Measurements from ENCODE around the gene ASB13.

The ASB13 gene

GRCh38 chr10:5654218-5654755 is 12.1 kb downstream of the ASB13 start:
- Histone ChIP-seq H3K9ac (ENCODE audit: low read depth, low read length) (no peak overlapping the region), H3K36me3 (ENCODE audit: insufficient read depth, low read length) (no peaks in the 10 kb centered on the region), H3K4me2 (ENCODE audit: low read length) (no peak overlapping the region), H3K9me3 (replicated peaks; ENCODE audit: low read length) (no peaks in the 10 kb centered on the region), H3K4me3 (ENCODE audit: low read length) (no peak overlapping the region), H3K4me1 (ENCODE audit: control insufficient read depth, insufficient read depth, low read length) (no peaks in the 10 kb centered on the region), H3K27me3 (ENCODE audit: control insufficient read depth, insufficient read depth, low read length) (no peaks in the 10 kb centered on the region)

GRCh38 chr10:5652746-5653145 is 13.6 kb downstream of the ASB13 start:
- Histone ChIP-seq H3K4me3 (ENCODE audit: low read length) (no peak overlapping the region), H3K27me3 (ENCODE audit: control insufficient read depth, insufficient read depth, low read length) (no peaks in the 10 kb centered on the region), H3K9me3 (replicated peaks; ENCODE audit: low read length) (no peaks in the 10 kb centered on the region), H3K4me1 (ENCODE audit: control insufficient read depth, insufficient read depth, low read length) (no peaks in the 10 kb centered on the region), H3K9ac (ENCODE audit: low read depth, low read length) (no peak overlapping the region), H3K4me2 (ENCODE audit: low read length) (no peak overlapping the region), H3K36me3 (ENCODE audit: insufficient read depth, low read length) (peaks cover 7% of the 10 kb centered on the region)

- Histone ChIP-seq H3K36me3 (ENCODE audit: insufficient read depth, low read length) (peaks cover 7% of the 10 kb centered on the region), H3K4me1 (ENCODE audit: control insufficient read depth, insufficient read depth, low read length) (no peaks in the 10 kb centered on the region), H3K9ac (ENCODE audit: low read depth, low read length) (no peak overlapping the region), H3K4me3 (ENCODE audit: low read length) (no peak overlapping the region), H3K4me2 (ENCODE audit: low read length) (no peak overlapping the region), H3K9me3 (replicated peaks; ENCODE audit: low read length) (no peaks in the 10 kb centered on the region), H3K27me3 (ENCODE audit: control insufficient read depth, insufficient read depth, low read length) (no peaks in the 10 kb centered on the region)
These were observed 15.0 kb downstream of the ASB13 start for GRCh38 chr10:5651388-5651764.

GRCh38 chr10:5650664-5651387 is 15.6 kb downstream of the ASB13 start:
- H3K4me2 ChIP-seq (ENCODE audit: low read length), result no peak overlapping the region
- H3K9me3 ChIP-seq (replicated peaks; ENCODE audit: low read length), result no peaks in the 10 kb centered on the region
- H3K36me3 ChIP-seq (ENCODE audit: insufficient read depth, low read length), result peaks cover 7% of the 10 kb centered on the region
- no peaks in the 10 kb centered on the region for H3K27me3 ChIP-seq (ENCODE audit: control insufficient read depth, insufficient read depth, low read length)
- H3K9ac ChIP-seq (ENCODE audit: low read depth, low read length), result no peak overlapping the region
- H3K4me3 ChIP-seq (ENCODE audit: low read length), result no peak overlapping the region
- H3K4me1 ChIP-seq (ENCODE audit: control insufficient read depth, insufficient read depth, low read length), result no peaks in the 10 kb centered on the region

- Histone ChIP-seq H3K9ac (ENCODE audit: low read depth, low read length) (no peak overlapping the region), H3K4me3 (ENCODE audit: low read length) (no peak overlapping the region), H3K4me2 (ENCODE audit: low read length) (no peak overlapping the region), H3K27me3 (ENCODE audit: control insufficient read depth, insufficient read depth, low read length) (no peaks in the 10 kb centered on the region), H3K4me1 (ENCODE audit: control insufficient read depth, insufficient read depth, low read length) (no peaks in the 10 kb centered on the region), H3K9me3 (replicated peaks; ENCODE audit: low read length) (no peaks in the 10 kb centered on the region), H3K36me3 (ENCODE audit: insufficient read depth, low read length) (peaks cover 7% of the 10 kb centered on the region)
These were observed 16.6 kb downstream of the ASB13 start for GRCh38 chr10:5649746-5650145.

GRCh38 chr10:5648494-5649457 is 17.6 kb downstream of the ASB13 start:
- Histone ChIP-seq H3K9me3 (replicated peaks; ENCODE audit: low read length) (no peaks in the 10 kb centered on the region), H3K4me1 (ENCODE audit: control insufficient read depth, insufficient read depth, low read length) (no peaks in the 10 kb centered on the region), H3K27me3 (ENCODE audit: control insufficient read depth, insufficient read depth, low read length) (no peaks in the 10 kb centered on the region), H3K4me2 (ENCODE audit: low read length) (no peak overlapping the region), H3K9ac (ENCODE audit: low read depth, low read length) (no peak overlapping the region), H3K4me3 (ENCODE audit: low read length) (no peak overlapping the region), H3K36me3 (ENCODE audit: insufficient read depth, low read length) (peaks cover 7% of the 10 kb centered on the region)

GRCh38 chr10:5647507-5648240 is 18.7 kb downstream of the ASB13 start:
- H3K4me1 ChIP-seq (ENCODE audit: control insufficient read depth, insufficient read depth, low read length), result no peaks in the 10 kb centered on the region
- no peaks in the 10 kb centered on the region for H3K27me3 ChIP-seq (ENCODE audit: control insufficient read depth, insufficient read depth, low read length)
- H3K9ac ChIP-seq (ENCODE audit: low read depth, low read length), result no peak overlapping the region
- no peaks in the 10 kb centered on the region for H3K9me3 ChIP-seq (replicated peaks; ENCODE audit: low read length)
- no peak overlapping the region for H3K4me3 ChIP-seq (ENCODE audit: low read length)
- H3K36me3 ChIP-seq (ENCODE audit: insufficient read depth, low read length), result peaks cover 7% of the 10 kb centered on the region
- no peak overlapping the region for H3K4me2 ChIP-seq (ENCODE audit: low read length)

GRCh38 chr10:5645944-5646617 is 20.3 kb downstream of the ASB13 start:
- H3K36me3 ChIP-seq (ENCODE audit: insufficient read depth, low read length), result peaks cover 14% of the 10 kb centered on the region
- no peaks in the 10 kb centered on the region for H3K4me1 ChIP-seq (ENCODE audit: control insufficient read depth, insufficient read depth, low read length)
- no peaks in the 10 kb centered on the region for H3K9me3 ChIP-seq (replicated peaks; ENCODE audit: low read length)
- H3K4me3 ChIP-seq (ENCODE audit: low read length), result no peak overlapping the region
- H3K9ac ChIP-seq (ENCODE audit: low read depth, low read length), result no peak overlapping the region
- no peak overlapping the region for H3K4me2 ChIP-seq (ENCODE audit: low read length)
- H3K27me3 ChIP-seq (ENCODE audit: control insufficient read depth, insufficient read depth, low read length), result no peaks in the 10 kb centered on the region

- Histone ChIP-seq H3K27me3 (ENCODE audit: control insufficient read depth, insufficient read depth, low read length) (no peaks in the 10 kb centered on the region), H3K9me3 (replicated peaks; ENCODE audit: low read length) (no peaks in the 10 kb centered on the region), H3K9ac (ENCODE audit: low read depth, low read length) (no peak overlapping the region), H3K4me2 (ENCODE audit: low read length) (no peak overlapping the region), H3K36me3 (ENCODE audit: insufficient read depth, low read length) (peaks cover 17% of the 10 kb centered on the region), H3K4me3 (ENCODE audit: low read length) (no peak overlapping the region), H3K4me1 (ENCODE audit: control insufficient read depth, insufficient read depth, low read length) (no peaks in the 10 kb centered on the region)
These were observed 21.0 kb downstream of the ASB13 start for GRCh38 chr10:5645375-5645774.

GRCh38 chr10:5644930-5645329 is 21.5 kb downstream of the ASB13 start:
- Histone ChIP-seq H3K36me3 (ENCODE audit: insufficient read depth, low read length) (peaks cover 20% of the 10 kb centered on the region), H3K4me3 (ENCODE audit: low read length) (no peak overlapping the region), H3K9ac (ENCODE audit: low read depth, low read length) (no peak overlapping the region), H3K27me3 (ENCODE audit: control insufficient read depth, insufficient read depth, low read length) (no peaks in the 10 kb centered on the region), H3K4me2 (ENCODE audit: low read length) (no peak overlapping the region), H3K4me1 (ENCODE audit: control insufficient read depth, insufficient read depth, low read length) (no peaks in the 10 kb centered on the region), H3K9me3 (replicated peaks; ENCODE audit: low read length) (no peaks in the 10 kb centered on the region)
